GM18858 (cell line): ENCODE data around the gene NR4A1.
A peak's percentile ranks its signal among the peaks of the same experiment; 100 is the strongest.

Source experiments
- ATAC-seq: cut with Tn5 transposase; IDR thresholded peaks from one replicate; pipeline ENCODE4 v1.9.1; 2021; ENCODE audit not compliant: unreplicated experiment

Gene NR4A1

GRCh38 chr12:52057638-52058576, 6.7 kb downstream of the NR4A1 start:
- no peak for ATAC-seq

DNA sequence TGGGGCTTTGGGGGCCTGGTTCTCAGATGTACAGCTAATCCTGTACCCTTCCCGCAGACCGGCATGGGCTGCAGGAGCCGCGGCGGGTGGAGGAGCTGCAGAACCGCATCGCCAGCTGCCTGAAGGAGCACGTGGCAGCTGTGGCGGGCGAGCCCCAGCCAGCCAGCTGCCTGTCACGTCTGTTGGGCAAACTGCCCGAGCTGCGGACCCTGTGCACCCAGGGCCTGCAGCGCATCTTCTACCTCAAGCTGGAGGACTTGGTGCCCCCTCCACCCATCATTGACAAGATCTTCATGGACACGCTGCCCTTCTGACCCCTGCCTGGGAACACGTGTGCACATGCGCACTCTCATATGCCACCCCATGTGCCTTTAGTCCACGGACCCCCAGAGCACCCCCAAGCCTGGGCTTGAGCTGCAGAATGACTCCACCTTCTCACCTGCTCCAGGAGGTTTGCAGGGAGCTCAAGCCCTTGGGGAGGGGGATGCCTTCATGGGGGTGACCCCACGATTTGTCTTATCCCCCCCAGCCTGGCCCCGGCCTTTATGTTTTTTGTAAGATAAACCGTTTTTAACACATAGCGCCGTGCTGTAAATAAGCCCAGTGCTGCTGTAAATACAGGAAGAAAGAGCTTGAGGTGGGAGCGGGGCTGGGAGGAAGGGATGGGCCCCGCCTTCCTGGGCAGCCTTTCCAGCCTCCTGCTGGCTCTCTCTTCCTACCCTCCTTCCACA, 7.6 kb downstream of the NR4A1 start:
- no peak for ATAC-seq

- no peak for ATAC-seq
Measured at GRCh38 chr12:52059582-52060497, 8.6 kb downstream of the NR4A1 start.

DNA sequence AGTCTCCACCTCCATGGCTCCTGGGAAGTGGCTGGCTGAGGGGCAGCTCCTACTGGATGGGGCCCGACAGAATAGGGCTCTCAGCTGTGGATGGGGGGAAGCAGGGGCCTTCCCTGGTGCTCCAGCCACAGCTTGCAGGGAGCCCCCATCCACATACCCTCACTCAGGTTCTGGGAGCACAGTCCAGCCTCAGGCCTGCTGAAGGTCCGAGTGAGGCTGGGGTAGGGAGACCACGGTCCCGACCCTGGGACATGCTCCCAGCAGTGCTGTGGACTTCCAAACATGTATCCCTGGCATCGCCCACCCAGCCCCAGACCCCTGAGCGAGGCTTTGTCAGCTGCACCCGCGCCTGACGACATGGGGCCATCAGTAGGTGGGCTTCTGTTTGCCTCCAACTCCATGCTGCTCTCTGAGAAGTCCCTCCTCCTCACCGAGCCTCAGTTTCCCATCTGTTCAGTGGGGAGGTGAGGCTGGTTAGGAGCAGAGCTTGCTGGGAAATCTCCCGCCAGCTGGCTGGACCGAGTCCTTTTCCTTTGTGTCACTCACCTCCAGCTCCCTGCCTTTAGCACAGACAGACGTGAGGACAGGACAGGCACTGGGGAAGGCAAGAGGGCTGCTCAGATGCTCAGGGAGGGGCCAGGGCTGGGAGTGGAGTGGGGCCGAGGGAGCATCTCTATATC, 9.4 kb downstream of the NR4A1 start:
- no peak for ATAC-seq

DNA sequence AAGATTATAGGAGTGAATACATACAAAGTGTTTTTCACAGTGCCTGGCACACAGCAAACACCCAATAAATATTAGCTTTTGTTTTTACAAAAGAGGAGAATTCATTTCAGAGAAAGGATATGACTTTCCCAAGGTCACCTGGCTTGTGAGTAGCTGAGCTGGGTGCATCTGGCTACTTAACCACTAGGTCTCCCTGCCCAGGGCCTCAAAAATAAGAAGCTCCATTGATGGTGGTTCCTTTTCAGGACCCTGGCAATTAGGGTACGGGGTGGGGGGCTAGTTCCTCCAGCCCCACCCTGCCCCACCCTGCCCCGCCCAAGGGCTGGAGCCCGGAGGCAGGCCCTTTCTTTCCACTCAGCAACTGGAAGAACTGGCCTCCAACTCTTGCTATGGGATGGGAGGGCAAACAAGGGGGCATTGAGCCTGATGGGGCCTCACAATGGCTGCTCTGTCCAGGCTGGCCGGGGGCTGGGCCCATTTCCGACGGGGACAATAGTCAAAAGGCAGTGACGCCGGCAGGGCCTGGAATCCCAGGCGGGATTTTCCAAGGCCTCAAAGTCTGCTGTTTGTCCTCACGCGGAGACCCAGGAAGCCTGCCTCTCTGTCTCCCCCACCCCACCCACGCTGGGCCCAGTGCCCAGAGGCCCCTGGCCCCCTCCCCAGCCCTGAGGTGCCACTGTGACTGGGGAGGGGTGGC, 10.4 kb downstream of the NR4A1 start:
- no peak for ATAC-seq

DNA sequence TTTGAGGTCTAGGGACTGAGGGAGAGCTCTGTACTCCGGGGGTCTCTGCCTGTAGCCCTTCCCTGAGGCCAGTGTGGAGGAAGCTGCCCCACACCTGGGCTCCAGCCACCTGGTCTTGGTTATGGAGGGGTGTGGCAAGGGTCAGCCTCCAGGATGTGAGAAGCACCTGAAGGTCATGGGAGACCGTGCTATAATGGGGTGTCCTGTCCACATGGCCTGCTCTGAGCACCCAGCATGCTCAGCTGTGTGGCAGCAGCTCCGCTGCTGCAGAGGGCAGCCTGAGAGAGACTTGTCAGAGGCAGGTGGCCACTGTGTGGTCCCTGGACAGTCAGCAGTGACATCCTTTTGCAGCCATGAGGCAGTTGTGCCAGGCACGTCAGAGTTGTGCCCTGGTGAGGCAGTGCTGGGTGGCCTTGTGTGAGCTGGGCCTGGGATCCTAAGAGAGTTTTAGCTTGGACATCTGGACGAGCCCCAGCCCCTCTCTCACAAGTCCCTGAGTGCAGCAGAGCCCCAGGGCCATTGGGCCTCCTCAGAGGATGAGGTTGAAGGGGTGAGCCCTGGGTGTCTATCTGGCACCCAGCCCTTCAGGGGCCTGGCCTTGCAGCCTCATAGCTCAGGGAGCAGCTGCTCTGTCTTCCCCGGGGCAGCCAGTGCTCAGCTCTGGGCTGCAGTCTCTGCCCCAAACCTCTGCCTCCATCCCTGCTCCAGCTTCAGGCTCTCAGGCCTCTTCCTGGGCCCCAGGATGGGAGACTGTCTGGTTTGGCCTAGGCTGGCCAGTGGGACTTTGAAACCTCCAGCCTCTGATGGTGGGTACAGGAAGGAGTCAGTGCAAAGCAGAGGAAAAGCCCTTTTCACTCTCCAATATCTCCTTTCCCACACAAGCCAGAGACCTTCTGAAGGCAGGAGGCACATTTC, 11.2 kb downstream of the NR4A1 start:
- no peak for ATAC-seq

GRCh38 chr12:52063082-52063924, 12.1 kb downstream of the NR4A1 start:
- no peak for ATAC-seq

GRCh38 chr12:52063981-52064649, 12.9 kb downstream of the NR4A1 start:
- ATAC-seq, result no peak

- ATAC-seq, result no peak
Measured at GRCh38 chr12:52066346-52067080, 15.3 kb downstream of the NR4A1 start.

- ATAC-seq, result no peak
Measured at GRCh38 chr12:52067081-52067374, 15.8 kb downstream of the NR4A1 start.

DNA sequence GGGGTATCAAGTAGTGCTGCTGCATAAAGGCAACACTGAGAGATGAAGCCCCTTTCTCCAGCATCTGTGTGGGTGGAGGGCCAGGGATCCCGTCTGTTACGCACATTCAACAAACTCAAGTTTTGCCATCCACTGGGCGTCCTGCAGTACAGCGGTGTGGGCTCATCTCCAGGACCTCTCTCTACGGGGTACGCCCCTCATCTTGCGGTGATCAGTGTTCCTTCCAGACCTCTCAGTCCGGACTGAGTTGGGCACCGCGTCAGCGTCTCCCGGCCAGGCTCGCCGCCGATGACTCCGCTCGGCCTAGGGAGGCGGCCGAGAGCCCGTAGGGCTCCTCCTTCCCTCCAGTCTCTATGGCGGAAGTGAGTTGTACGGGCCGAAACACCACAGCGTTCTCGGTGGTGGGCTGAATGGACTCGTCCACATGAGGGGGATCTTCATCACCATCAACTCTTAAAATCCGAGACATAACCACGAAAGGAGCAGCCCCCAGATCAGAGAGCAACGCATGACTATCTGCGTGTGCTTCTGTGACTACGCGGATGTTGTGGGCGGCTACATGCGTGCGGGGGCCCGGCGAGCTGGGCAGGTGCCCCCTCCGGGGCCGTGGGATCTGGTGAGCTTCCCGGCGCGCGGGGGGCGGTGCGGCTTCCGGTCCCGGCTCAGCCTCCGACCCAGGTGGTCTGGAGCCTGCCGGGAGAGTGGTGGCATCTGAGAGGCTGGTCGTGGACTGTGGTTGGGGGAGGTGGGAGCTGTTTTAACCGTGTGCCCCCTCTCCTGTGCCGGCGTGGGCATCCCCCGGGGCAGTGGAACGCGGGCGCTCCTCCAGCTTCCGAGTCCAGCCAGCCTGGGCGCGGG, 18.3 kb downstream of the NR4A1 start, which contains the start of gene ATG101:
TSS of gene ATG101 (plus strand) at position 652 of the 858 bp plus-strand sequence. CDS start 3,673 bp downstream, outside the sequence.
- peak; percentile 90 for ATAC-seq

- ATAC-seq, result no peak
Measured at GRCh38 chr12:52070185-52070925, 19.1 kb downstream of the NR4A1 start.

DNA sequence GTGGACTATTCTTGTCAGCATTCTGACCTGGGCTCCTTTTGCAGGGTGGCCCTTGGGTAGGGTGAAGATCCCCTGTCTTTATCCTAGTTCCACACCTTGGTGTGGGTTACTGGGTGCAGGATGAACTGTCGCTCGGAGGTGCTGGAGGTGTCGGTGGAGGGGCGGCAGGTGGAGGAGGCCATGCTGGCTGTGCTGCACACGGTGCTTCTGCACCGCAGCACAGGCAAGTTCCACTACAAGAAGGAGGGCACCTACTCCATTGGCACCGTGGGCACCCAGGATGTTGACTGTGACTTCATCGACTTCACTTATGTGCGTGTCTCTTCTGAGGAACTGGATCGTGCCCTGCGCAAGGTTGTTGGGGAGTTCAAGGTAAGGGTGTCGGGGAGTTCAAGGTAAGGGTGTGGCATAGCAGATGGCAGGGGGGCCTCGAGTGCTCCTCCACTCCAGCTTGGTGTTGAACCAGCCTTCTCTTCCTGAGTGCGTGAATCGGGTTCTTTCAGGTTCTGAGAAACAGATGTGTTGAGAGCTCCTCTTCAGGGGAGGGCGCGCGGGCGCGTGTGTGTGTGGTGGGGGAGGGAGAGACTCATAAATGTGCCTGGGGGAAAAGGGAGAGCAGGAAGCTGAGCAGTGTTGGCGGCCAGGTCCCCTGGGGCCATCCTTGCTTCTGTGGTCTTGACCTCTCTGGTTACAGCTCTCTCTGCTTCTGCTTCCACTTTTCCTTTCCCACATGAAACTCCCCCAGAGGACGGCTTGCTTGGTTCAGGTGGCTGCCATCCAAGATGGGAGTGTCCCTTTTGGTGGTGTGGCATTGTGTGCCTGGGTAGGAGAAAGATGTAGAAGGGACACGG, 22.5 kb downstream of the NR4A1 start:
- no peak for ATAC-seq
